HG02840 (cell line): Measurements from ENCODE around the gene CGB7.
"Not testable (repeated sequence)": the region's sequence is repeated elsewhere in the genome, so short reads cannot be mapped to it uniquely, and the experiment has no call there.

Experiments used
- ATAC-seq: cut with Tn5 transposase; IDR thresholded peaks from one replicate; pipeline ENCODE4 v1.9.1; 2021; ENCODE audit warnings: mild to moderate bottlenecking, moderate library complexity, moderate number of reproducible peaks; ENCODE audit not compliant: unreplicated experiment, low FRiP score

CGB7 gene

DNA sequence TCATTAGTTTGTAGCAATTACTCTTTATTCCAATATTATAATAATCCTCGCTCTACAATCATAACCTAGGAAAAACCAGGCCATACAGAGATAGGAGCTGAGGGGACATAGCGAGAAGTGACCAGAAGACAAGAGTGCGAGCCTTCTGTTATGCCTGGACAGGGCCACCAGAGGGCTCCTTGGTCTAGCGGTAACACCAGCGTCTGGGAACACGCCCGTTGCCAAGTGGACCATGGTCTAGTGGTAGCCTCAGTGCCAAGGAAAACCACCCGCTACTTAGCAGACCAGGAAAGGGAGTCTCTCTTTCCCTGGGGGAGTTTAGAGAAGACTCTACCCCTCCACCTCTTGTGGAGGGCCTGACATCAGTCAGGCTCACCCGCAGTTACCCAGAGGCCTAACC, 17.3 kb upstream of the CGB7 start:
- not testable (repeated sequence) for ATAC-seq

DNA sequence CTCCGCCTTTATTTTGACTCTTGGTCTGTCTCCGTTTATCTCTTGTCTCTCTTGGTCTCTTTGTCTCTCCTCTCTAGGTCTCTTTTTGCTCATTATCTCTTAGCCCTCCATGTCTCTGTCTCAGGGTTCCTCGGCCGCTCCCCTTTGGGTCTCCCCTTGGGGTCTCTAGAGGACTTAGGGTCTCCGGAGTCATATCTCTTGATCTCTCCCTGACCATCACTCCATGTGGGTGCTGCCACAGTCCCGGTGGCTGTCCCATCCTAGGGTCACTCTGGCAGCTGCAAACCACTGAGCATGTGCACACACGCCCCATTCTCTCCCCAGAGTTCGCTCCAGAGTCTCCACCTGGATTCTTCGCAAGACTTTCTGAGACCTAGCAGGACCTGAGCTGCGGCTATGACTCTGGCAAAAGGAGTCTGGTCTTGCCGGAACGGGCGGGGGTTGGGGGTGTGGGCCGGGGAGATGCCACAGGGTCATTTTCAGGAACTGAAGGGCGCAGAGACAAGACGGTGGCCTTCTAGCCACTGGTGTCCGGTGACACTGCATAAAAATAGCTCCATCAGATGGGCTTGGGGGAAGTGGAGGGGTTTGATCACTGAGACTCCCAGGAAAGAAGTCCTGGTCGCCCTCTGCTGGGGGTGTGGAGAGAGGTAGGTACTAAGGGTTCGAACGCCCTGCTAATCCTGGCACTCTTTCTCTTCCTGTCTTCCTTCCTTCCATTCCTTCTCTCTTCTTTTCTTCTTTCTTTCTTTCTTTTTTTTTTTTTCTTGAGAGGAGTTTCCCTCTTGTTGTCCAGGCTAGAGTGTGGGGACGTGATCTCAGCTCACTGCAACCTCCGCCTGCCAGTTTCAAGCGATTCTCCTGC, 16.2 kb upstream of the CGB7 start:
- ATAC-seq: no peak

DNA sequence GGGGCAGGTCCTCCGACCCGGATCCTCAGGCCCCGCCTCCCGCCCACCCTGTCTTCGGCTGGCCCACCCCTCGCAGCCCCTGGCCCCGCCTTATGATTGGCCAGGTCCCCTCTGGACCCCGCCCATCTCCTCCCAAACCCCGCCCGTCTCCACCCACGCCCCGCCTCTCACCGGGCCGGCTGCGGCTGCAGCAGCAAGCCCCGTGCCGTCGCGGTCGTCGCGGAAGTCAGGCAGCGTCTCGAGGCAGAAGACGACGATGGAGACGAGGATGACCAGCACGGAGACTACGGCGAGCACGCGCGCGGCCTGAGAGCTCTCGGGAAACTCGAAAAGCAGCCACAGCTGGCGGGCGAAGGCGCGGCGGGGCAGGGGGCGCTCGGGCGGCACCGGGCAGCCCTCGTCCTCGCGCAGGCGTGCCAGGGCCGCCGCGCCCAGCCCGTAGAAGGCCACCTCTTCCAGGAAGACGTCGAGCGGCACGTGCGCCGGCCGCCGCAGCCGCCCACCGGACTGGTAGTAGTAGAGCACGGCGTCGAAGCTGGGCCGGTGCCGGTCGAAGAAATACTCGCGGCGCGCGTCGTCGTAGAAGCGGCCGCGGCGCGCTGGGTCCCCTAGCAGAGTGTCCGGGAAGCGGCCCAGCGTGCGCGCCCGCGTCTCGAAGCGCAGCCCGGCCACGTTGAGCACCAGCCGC, 14.5 kb upstream of the CGB7 start:
- ATAC-seq: no peak

DNA sequence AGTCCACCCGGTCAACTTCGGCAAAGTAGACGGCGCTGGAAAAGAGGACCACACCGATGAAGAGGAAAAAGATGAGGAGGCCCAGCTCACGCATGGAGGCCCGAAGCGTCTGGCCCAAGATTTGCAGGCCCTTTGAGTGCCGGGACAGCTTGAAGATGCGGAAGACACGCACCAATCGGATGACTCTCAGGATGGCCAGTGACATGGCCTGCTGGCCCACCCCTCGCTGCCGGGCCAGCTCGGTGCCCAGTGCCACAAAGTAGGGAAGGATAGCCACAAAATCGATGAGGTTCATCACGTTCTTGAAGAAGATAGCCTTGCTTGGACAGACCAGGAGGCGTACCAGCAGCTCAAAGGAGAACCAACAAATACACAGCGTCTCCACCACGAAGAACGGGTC, 12.9 kb upstream of the CGB7 start:
- no peak for ATAC-seq

DNA sequence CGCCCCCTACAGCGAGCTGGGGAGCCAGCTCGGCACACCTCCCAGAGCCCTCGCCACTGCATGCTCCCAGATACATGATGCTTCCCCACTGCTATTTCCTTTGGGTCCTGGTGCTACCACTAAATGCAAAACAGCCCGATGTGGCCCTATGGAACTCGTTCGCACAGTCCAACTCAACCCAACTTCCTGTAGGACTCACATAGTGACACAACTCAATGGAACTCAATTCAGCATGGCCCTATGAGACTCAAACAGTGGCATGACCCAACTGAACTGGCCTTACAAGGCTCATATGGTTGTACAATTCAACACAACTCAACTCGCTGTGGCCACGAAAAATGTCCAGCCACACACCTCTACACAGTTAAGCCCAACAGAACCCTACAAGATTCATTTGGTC, 11.5 kb upstream of the CGB7 start:
- ATAC-seq: no peak

DNA sequence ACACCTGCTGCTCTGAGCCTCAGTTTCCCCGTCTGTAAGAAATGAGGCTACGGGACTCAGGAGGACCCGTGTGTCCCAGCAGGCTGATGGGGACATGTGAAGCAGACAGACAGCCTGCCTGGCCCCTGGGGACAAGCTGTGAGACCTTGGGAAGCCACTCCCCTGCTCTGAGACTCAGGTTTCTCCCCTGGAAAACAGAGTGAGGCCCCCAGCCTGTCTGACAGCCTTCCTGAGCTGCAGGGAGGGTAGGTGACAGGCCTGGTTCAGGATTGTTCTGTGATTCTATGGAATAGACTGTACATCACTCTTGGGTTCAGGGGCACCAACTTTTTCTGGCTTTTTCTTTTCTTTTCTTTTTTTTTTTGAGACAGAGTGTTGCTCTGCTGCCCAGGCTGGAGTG, 10.0 kb upstream of the CGB7 start:
- no peak for ATAC-seq

DNA sequence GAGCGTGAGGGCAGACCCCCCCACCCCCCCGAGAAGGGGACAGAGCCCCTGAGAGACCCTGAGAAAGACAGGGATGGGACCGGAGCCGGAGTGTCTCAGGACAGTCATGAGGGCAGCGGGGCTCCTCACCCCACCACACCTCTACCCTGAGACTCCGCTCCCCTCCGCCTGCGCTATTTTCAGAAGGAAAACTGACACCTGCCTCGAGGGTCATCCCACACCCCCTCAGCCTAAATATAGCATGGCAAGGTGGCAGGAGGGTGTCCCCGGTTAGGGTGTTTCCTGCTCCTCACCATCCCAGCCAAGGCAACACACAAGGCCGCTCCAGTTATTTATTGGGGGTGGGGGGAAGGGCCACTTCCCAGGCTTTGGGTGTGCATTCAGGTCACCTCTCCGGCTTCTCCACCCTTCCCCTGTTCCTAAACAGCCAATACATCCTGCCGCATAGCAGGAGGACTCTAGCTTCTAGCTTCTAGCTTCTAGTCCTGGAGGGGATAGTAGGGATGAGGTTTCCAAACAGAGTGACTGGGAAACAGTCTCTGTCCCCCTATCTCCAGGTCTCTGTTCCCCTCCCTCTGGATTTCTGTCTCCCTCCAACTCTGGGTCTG, 8.5 kb upstream of the CGB7 start:
- ATAC-seq: no peak

DNA sequence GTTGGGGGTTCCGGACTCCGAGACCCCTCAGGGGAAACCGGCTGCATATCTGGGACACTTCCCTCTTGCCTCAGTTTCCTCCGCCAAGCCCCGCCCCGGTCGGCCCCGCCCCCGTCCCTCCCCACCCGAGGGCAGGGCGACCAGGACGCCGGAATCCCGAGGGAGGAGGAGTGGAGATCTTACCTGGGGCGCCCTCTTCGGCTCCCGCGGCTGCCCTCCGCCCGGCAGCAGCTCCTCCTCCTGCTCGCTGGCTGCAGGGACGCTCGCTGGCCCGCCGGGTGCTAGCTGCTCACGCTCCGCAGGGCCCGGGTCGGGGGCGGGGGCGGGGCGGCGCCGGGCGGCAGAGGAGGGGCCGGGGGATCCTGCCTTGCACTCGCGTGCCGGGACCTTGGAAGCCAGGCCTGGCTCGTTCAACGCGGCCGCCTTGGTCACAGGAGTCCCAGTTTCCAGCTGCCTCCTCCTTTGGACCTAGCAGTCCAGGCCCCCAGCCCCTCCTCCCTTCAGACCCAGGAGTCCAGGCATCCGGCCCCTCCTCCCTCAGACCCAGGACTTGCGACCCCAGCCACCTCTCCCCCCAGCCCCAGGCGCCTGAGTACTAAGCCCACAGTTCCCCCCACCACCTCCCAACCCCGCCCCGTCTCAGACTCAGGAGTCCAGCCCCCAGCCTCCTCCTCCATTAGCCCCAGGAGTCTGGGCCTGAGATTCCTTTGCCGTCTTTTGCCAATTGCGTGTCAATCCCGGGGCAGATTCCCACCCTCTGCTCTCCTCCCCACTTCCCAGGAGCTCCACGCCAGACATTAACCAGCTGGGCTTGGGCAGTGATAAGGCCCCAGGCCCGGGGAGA, 7.4 kb upstream of the CGB7 start, which contains the start of gene NTF4:
Gene NTF4 (minus strand): TSS at position 51 of the 844 bp plus-strand sequence. CDS start 2,821 bp downstream, outside the sequence.
- no peak for ATAC-seq

DNA sequence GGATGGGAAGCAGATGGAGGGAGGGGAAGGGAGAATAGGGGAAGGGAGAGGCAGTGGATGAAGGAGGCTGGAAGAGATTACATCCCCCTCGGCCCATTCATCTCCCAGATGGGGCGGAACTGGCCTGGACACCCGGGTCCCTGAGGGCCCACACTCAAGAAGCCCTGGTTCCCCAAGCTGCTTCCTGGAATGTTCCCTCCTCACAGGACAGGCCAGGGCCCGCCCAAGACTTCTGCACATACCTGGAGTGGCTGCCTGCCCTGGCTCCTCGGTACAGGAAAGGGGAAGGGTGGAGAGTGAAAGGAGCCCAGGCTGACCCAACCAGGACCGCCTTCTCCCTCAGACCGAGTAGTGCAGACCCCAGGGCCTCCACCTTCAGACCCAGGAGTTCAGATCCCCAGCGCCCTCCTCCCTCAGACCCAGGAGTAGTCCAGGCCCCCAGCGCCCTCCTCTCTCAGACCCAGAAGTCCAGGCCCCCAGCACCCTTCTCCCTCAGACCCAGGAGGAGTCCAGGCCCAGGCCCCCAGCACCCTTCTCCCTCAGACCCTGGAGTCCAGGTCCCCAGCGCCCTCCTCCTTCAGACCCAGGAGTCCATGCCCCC, 6.6 kb upstream of the CGB7 start:
- ATAC-seq: no peak

DNA sequence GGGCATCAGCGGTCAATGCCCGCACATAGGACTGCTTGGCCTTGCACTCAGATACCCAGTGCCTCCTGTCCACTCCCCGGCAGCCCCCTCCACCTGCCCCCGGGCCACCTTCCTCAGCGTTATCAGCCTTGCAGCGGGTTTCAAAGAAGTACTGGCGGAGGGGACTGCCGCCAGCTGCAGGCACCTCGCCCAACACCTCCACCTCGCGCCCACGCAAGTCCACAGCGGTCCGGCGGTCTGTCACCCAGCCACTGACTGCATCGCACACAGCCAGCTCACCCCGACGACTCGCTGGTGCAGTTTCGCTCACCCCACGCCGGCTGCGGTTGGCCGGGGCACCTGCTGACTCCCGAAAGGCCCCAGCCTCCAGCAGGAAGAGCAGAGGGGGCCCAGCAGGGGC, 3.9 kb upstream of the CGB7 start:
- ATAC-seq: no peak

DNA sequence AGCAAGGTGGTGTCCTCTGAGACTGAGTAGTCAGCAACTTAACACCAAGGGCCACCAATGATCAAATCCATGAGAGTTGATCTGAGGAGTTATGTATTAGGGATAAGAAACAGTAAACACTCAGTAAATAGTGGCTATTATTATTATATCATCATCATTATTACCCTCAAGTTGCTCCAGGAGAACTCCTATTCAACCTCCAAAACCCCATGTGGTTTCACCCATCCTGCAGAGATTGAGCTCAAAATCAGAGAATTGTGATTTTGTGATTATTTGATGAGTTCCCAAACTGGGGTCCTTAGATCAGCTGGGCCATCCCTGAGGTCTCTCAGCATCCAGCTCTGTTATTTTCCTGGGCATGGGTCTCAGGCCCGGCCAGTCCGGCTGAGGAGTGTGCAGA, 3.5 kb upstream of the CGB7 start:
- no peak for ATAC-seq

DNA sequence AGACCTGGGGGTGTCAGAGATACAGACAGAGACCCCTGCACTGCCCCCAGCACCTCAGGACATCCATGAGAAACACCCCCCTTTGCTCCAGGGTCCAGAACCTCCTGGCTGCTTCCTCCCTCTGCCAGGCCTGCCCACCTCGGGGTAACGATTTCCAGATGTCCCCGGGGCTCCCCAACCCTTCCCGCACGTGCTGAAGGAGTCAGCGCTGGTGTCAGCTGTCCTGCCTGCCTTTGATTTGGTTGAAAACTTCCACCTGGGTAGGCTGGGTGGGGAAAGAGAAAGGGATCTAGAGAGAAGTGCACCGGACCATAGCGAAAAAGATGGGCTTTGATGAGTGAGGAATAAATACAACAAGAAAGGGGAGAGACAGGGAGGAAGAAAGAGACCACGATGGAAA, 1.5 kb upstream of the CGB7 start:
- no peak for ATAC-seq

DNA sequence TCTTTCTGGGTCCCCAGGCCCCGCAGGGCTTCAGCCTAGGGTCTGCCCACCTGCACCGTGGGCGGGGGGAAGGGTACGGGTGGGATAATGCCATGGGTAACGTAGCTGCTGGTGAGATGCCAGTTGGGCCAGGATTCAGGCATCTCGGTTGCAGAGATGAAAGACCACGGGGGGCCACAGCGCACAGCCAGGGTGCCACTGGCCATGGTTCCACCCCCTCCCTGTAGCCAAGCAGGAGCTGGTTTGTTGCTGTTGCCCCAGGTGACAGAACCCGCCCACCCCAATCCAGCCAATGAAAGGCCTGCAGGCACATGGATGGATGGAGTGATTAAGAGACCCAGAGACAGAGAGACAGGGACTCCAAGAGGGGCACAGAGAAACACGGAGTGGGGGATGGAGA, 1.0 kb upstream of the CGB7 start:
- no peak for ATAC-seq

DNA sequence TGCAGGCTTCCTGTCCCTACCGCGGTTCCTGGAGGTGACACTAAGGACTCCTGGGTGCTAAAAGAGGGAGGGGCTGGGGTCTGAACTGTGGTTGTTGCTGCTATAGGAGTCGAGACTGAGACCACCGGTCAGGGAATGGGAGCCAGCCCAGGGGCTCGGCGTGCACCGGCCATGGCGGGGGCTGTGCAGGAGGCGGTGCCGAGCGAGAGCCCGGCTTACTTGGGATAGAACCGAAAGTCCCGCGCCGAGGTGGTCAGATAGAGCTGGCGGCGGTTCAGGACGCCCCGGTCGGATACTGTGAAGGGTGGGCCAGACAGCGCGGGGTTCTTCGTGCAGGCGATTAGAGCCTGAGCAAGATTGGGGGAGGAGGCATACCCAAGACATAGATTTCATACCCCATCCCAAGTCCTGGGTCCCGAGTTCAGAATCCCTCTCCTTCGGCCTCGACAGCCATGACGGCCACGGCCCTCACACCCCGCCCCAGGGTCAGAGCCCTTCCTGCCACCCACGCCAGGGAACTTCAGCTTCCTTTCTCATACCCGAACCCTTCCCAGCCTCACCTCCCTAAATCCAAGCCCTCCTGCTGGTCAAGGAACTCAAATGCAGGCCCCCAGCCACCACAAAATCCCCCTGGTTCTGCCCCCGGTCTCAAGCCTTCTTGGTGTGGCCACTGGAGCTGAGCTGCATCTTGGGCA, 500 bp downstream of the CGB7 start:
- not testable (repeated sequence) for ATAC-seq

DNA sequence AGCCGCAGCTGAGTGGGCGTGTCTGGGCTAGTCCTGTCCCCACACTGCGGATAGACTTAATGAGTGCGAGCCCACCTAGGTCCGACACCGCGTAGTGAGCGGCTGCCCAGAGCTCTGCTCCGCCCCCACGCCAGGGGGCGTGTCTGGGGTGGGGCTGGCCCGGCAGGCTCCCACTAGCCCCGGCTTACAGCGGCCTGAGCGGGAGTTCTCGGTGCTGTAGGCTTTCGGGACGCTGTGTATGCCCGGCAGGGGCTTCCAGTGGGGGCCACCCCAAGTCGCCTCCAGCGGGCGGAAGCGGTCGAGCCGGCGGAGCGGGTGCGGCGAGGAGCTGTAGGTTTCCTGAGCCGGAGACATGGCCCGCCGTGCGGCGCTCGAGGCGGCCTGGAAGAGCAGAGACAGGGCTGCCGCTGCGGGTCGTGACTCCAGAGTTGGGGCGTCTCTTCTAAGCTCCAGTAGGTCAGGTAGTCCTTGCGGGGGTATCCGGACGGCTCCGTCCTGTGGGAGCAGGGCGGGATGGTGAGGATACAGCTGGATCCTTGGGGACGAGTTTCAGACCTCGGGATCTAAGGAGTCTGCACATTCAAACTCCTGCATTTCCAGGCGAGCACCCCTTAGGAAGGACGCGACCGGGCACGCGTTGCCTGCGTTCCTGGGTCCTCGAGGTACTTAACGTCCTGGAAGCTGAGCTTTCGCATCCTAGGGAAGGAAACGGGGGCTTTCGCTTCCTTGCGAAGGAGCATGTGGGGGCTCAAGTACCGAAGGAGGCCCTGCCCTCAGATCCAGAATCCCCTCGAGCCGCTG, 1.2 kb downstream of the CGB7 start:
- ATAC-seq: no peak

DNA sequence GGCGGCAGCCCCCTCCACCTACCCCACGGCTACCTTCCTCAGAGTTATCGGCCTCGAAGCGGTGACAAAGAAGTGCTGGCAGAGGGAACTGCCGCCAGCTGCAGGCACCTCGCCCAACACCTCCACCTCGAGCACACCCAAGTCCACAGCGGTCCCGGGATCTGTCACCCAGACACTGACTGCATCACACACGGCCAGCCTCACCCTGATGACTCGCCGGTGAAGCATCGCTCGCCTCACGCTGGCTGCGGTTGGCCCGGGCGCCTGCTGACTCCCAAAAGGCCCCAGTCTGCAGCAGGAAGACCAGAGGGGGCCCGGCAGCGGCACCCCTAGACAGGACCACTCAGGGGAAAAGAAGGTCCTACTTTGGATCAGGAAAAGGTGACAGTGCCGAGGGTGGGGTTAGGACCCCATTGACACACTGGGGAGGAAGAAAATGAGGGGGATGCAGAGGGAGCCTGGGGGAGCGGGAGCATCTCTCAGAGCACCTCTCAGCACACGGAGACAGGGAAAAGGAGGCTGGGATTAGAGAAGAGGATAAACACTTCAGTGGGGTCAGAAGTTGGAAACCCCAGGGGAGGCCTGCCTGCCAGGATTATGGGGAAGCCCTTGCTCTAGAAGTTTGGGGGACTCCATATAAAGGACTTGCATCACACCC, 7.0 kb downstream of the CGB7 start:
- ATAC-seq: not testable (repeated sequence)

DNA sequence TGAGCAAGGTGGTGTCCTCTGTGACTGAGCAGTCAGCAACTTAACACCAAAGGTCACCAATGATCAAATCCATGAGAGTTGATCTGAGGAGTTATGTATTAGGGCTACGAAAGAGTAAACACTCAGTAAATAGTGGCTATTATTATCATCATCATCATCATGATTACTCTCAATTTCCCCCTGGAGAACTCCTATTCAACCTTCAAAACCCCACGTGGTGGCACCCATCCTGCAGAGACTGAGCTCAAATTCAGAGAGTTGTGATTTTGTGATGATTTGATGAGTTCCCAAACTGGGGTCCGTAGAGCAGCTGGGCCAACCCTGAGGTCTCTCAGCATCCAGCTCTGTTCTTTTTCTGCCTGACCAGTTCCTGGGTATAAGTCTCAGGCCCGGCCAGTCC, 7.7 kb downstream of the CGB7 start:
- ATAC-seq: not testable (repeated sequence)

DNA sequence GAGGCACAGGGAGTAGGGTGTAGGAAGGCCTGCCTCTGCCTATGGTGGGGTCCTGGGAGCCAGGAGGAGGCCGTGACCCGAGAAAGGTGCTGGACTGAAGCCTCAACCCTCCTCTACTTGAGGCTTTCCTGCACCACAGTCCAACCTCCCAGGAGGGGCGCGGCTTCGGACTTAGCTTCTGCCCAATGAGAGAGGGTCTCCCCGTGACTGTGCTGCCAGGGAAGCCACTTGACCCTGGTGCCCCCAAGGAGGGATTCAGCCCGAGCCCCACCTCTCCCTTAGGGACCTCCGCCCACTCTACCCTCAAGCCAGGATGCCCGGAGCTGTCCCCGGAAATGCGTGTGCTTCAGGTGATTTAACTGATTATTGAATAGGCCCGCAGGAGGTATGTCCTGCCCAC, 8.5 kb downstream of the CGB7 start, which contains the start of gene CGB8:
Gene CGB8 (minus strand): TSS at position 101 of the 400 bp plus-strand sequence. CDS start 372 bp downstream, outside the sequence.
- ATAC-seq: not testable (repeated sequence)
